ENCODE measurements around the gene TECTA.

Gene TECTA

DNA sequence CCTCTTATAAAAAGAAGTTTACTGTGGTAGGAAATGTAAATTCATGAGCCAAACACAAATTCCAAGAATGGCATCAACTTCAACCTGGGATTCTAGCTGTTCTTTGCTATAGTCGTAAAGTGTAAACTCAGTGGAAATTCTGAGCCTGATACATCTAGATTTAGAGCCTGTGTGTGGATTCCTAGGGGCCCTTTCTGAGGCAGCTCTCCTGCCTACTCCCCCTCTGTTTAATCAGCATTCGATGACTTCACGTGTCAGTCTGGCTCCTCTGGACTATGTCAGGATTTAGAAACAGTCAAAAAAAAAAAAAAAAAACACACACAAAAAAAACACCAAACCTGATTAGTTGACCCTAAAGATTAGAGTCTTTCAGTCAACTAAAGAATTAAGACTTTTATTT lies 98.5 kb downstream of the TECTA start:
- H3K9me3 ChIP-seq = no peaks in the 10 kb centered on the region
- H3K4me3 ChIP-seq (ENCODE audit: low read depth, low read length) = no peak overlapping the region

DNA sequence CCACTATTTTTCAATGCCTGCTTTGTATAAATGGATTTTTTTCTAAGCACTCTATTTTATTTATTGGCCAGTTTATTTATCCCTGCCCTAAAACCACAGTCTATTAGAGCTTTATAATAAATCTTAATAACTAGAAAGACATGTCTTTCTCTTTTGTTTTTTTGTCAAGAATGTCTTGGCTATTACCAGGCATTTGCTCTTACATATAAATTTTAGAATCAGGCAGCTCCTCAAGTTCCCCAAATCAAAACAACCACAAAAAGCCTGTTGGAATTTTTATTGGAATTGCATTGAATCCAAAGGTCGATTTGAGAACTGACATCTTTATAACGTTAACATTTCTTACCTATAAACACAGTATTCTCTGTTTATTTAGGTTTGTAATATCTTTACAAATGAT lies 105.8 kb downstream of the TECTA start:
- Histone ChIP-seq H3K27me3 (no peaks in the 10 kb centered on the region), H3K4me3 (ENCODE audit: low read depth, low read length) (no peak overlapping the region), H3K9me3 (no peaks in the 10 kb centered on the region), H3K36me3 (no peaks in the 10 kb centered on the region), H3K4me1 (no peaks in the 10 kb centered on the region)
- DNase-seq = no peak
- TF ChIP-seq, protein P1, sequence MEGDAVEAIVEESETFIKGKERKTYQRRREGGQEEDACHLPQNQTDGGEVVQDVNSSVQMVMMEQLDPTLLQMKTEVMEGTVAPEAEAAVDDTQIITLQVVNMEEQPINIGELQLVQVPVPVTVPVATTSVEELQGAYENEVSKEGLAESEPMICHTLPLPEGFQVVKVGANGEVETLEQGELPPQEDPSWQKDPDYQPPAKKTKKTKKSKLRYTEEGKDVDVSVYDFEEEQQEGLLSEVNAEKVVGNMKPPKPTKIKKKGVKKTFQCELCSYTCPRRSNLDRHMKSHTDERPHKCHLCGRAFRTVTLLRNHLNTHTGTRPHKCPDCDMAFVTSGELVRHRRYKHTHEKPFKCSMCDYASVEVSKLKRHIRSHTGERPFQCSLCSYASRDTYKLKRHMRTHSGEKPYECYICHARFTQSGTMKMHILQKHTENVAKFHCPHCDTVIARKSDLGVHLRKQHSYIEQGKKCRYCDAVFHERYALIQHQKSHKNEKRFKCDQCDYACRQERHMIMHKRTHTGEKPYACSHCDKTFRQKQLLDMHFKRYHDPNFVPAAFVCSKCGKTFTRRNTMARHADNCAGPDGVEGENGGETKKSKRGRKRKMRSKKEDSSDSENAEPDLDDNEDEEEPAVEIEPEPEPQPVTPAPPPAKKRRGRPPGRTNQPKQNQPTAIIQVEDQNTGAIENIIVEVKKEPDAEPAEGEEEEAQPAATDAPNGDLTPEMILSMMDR (IDR thresholded peaks at IDR 0.05; ENCODE audit: low read depth, low read length) = no peak

More for the DNA sequence above, 98.5 kb downstream of the TECTA start:
- Histone ChIP-seq H3K27me3 (no peaks in the 10 kb centered on the region), H3K4me1 (no peaks in the 10 kb centered on the region), H3K36me3 (no peaks in the 10 kb centered on the region)
- TF ChIP-seq, protein P1 (IDR thresholded peaks at IDR 0.05; ENCODE audit: low read depth, low read length) = no peak
- no peak for DNase-seq

DNA sequence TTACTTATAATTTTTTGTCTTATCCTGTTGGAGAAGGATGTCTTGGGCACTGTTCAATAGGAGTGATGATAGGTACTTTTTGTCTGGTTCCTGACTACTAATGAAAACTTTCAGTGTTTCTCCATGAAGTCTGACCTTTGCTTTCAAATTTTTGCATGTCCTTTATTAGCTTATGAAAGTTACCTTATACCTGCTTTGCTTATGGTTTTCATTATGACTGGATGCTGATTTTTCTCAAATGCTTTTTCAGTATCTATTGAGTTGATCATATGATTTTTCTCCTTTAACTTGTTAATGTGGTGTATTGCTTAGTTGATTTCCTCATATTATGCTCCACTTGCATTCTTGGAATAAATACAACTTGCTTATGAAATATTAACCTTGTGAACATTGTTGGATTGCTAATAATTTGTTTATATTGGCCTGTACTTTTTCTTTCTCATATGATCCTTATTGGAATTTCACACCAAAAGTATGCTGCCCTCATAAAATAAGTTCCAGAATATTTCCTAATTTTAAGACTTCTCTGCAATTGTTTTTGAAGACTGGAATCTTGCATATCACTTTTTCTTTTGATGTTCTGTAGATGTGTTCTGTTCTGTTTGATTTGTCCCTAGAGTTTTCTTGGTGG lies 106.6 kb downstream of the TECTA start:
- Histone ChIP-seq H3K4me1 (no peaks in the 10 kb centered on the region), H3K27me3 (no peaks in the 10 kb centered on the region), H3K9me3 (no peaks in the 10 kb centered on the region), H3K36me3 (no peaks in the 10 kb centered on the region), H3K4me3 (ENCODE audit: low read depth, low read length) (no peak overlapping the region)
- TF ChIP-seq, protein P1 (IDR thresholded peaks at IDR 0.05; ENCODE audit: low read depth, low read length) = no peak
- no peak for DNase-seq

DNA sequence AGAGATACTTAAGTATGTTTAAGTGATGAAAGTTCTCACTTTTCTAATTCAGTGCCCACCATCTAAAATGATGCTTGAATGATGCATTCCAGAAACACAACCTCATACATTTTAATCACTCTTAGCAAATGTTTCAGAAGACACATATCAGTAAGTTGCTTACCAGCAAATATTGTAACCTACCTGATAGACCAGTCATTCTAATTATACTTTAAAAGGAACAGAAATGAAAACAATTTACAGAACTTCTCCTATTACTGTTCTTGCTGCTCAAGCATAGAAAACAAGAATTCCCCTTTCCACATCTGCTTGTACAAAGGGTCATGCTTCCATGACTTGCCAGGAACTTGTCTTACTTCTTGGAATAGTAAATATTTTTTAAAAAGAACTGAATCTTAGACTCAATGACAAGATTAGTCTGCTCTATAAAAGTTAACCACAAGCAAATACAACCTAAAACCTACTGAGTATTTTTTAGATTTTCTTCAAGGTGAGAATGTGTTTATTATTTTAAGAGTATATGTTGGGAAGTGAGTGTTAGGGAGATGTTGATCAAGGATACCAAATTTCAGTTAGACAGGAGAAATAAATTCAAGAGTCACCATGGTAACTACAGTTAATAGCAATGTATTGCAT lies 109.5 kb downstream of the TECTA start:
- TF ChIP-seq, protein P1 (IDR thresholded peaks at IDR 0.05; ENCODE audit: low read depth, low read length) = no peak
- no peaks in the 10 kb centered on the region for H3K27me3 ChIP-seq

DNA sequence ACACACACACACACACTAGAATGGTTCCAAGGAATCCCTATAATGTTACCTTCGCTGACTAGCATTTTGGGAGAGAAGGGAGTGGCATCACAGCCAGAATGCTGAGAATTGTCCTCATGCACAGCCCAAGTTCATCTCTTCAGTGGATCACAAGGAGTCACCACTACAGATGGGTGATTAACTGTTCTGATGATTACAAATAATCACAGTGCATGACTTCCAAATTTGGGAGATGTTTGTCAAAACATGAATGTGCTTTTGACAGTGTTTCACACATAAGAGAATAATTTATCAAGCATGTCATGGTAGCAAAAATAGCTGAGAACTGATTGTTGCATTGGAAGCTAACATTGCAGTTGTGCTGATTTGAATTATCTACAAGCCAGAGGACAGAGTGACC lies 110.6 kb downstream of the TECTA start:
- H3K36me3 ChIP-seq = no peaks in the 10 kb centered on the region
- TF ChIP-seq, protein P1 (IDR thresholded peaks at IDR 0.05; ENCODE audit: low read depth, low read length) = no peak

More for the DNA sequence above, 109.5 kb downstream of the TECTA start:
- peaks cover 5% of the 10 kb centered on the region; the same call in 1 of the 2 replicates for H3K4me1 ChIP-seq
- no peak for DNase-seq
- no peaks in the 10 kb centered on the region for H3K36me3 ChIP-seq
- no peaks in the 10 kb centered on the region for H3K9me3 ChIP-seq
- no peak overlapping the region for H3K4me3 ChIP-seq (ENCODE audit: low read depth, low read length)

More for the DNA sequence above, 110.6 kb downstream of the TECTA start:
- Histone ChIP-seq H3K4me1 (peaks cover 5% of the 10 kb centered on the region; the same call in 1 of the 2 replicates), H3K9me3 (no peaks in the 10 kb centered on the region), H3K27me3 (no peaks in the 10 kb centered on the region), H3K4me3 (ENCODE audit: low read depth, low read length) (no peak overlapping the region)
- no peak for DNase-seq

Data from BE2C (cell line).